Sigmoid colon (tissue), 4 donors: ENCODE results near the gene STBD1.

ENCODE experiments used
- CTCF ChIP-seq, 4 experiments: fragments of 450-650 bp in 3 of 4; fragments of 200-600 bp in 1 of 4; IDR thresholded peaks; one replicate each; pipeline ENCODE4 v1.5.1; 2016 to 2019; ENCODE audit warnings: antibody characterized with exemption in 4 of 4, mild to moderate bottlenecking in 3 of 4, moderate library complexity in 2 of 4
- EP300 ChIP-seq, 4 donors: sonication (generic); formaldehyde crosslinking; IDR thresholded peaks; one replicate each; pipeline ENCODE4 v1.6.1; 2017; ENCODE audit warnings: antibody characterized with exemption in 4 of 4
- POLR2A ChIP-seq, 2 donors: fragments of 450-650 bp; IDR thresholded peaks; one replicate each; pipeline ENCODE4 v1.6.1; 2016; ENCODE audit warnings: antibody characterized with exemption in 2 of 2, mild to moderate bottlenecking in 2 of 2, moderate library complexity in 2 of 2
- POLR2AphosphoS5 ChIP-seq, 4 donors: sonication (generic); formaldehyde crosslinking; IDR thresholded peaks; one replicate each; pipeline ENCODE4 v1.6.1; 2017; ENCODE audit warnings: antibody characterized with exemption in 4 of 4

- no peak for TF ChIP-seq CTCF (IDR thresholded peaks at IDR 0.05)
- no peak for TF ChIP-seq POLR2A (IDR thresholded peaks at IDR 0.05)
- no peak for TF ChIP-seq EP300 (IDR thresholded peaks at IDR 0.05)
- TF ChIP-seq POLR2AphosphoS5 (IDR thresholded peaks at IDR 0.05), result no peak
Measured at GRCh38 chr4:76272999-76273398, 33.5 kb upstream of the STBD1 start.
